ENCODE data around the gene TRIM46.
"Not testable (repeated sequence)": the region's sequence is repeated elsewhere in the genome, so short reads cannot be mapped to it uniquely, and the experiment has no call there.

Gene TRIM46

GRCh38 chr1:155202731-155203515, 29.3 kb downstream of the TRIM46 start:
- peaks cover 46% of the 10 kb centered on the region for H3K36me3 ChIP-seq (ENCODE audit: insufficient read depth, low read length)
- H3K9ac ChIP-seq (ENCODE audit: low read length), result no peak overlapping the region
- no peak overlapping the region for H3K27ac ChIP-seq (ENCODE audit: low read depth, low read length)

GRCh38 chr1:155205035-155205434, 31.4 kb downstream of the TRIM46 start:
- Histone ChIP-seq H3K27ac (ENCODE audit: low read depth, low read length) (no peak overlapping the region), H3K9me3 (ENCODE audit: low read length) (no peaks in the 10 kb centered on the region), H3K4me1 (ENCODE audit: insufficient read depth, low read length) (peaks cover 35% of the 10 kb centered on the region), H3K9ac (ENCODE audit: low read length) (no peak overlapping the region), H3K4me3 (ENCODE audit: low read depth in 1 of 2, low read length in 2 of 2) (no peak overlapping the region), H3K27me3 (ENCODE audit: control insufficient read depth in 1 of 2, insufficient read depth in 2 of 2, low read length in 2 of 2) (no peaks in the 10 kb centered on the region), H3K36me3 (ENCODE audit: insufficient read depth, low read length) (peaks cover 38% of the 10 kb centered on the region)

More at GRCh38 chr1:155202731-155203515, 29.3 kb downstream of the TRIM46 start:
- H3K4me1 ChIP-seq (ENCODE audit: insufficient read depth, low read length), result peaks cover 22% of the 10 kb centered on the region
- H3K9me3 ChIP-seq (ENCODE audit: low read length), result no peaks in the 10 kb centered on the region
- no peak overlapping the region for H3K4me3 ChIP-seq (ENCODE audit: low read depth in 1 of 2, low read length in 2 of 2)
- no peaks in the 10 kb centered on the region for H3K27me3 ChIP-seq (ENCODE audit: control insufficient read depth in 1 of 2, insufficient read depth in 2 of 2, low read length in 2 of 2)

GRCh38 chr1:155205969-155206593, 32.4 kb downstream of the TRIM46 start:
- Histone ChIP-seq H3K27me3 (ENCODE audit: control insufficient read depth in 1 of 2, insufficient read depth in 2 of 2, low read length in 2 of 2) (no peaks in the 10 kb centered on the region), H3K9me3 (ENCODE audit: low read length) (no peaks in the 10 kb centered on the region), H3K4me3 (ENCODE audit: low read depth in 1 of 2, low read length in 2 of 2) (no peak overlapping the region), H3K9ac (ENCODE audit: low read length) (no peak overlapping the region), H3K27ac (ENCODE audit: low read depth, low read length) (peak overlapping the region; percentile 15), H3K4me1 (ENCODE audit: insufficient read depth, low read length) (peaks cover 41% of the 10 kb centered on the region), H3K36me3 (ENCODE audit: insufficient read depth, low read length) (peaks cover 37% of the 10 kb centered on the region)

- peak overlapping the region; percentile 99 for H3K27ac ChIP-seq (ENCODE audit: low read depth, low read length)
- peak overlapping the region; percentile 94 for H3K9ac ChIP-seq (ENCODE audit: low read length)
- H3K27me3 ChIP-seq (ENCODE audit: control insufficient read depth in 1 of 2, insufficient read depth in 2 of 2, low read length in 2 of 2), result no peaks in the 10 kb centered on the region
- no peaks in the 10 kb centered on the region for H3K9me3 ChIP-seq (ENCODE audit: low read length)
- H3K36me3 ChIP-seq (ENCODE audit: insufficient read depth, low read length), result peaks cover 26% of the 10 kb centered on the region
- peak overlapping the region; percentile 49 to 99 for H3K4me3 ChIP-seq (ENCODE audit: low read depth in 1 of 2, low read length in 2 of 2)
- peaks cover 41% of the 10 kb centered on the region for H3K4me1 ChIP-seq (ENCODE audit: insufficient read depth, low read length)
Measured at GRCh38 chr1:155206891-155207805, 33.5 kb downstream of the TRIM46 start.

- Histone ChIP-seq H3K9me3 (ENCODE audit: low read length) (no peaks in the 10 kb centered on the region), H3K27ac (ENCODE audit: low read depth, low read length) (peak within 1 kb of the TSS; percentile 99), H3K27me3 (ENCODE audit: control insufficient read depth in 1 of 2, insufficient read depth in 2 of 2, low read length in 2 of 2) (no peaks in the 10 kb centered on the region), H3K4me3 (ENCODE audit: low read depth in 1 of 2, low read length in 2 of 2) (peak within 1 kb of the TSS; percentile 62 to 99), H3K36me3 (ENCODE audit: insufficient read depth, low read length) (peaks cover 18% of the 10 kb centered on the region), H3K4me1 (ENCODE audit: insufficient read depth, low read length) (peaks cover 41% of the 10 kb centered on the region), H3K9ac (ENCODE audit: low read length) (peak within 1 kb of the TSS; percentile 94)
Measured at GRCh38 chr1:155207806-155208540, 34.3 kb downstream of the TRIM46 start, which contains the start of gene THBS3. TSS of gene THBS3 (minus strand) at chr1:155207897. CDS start at chr1:155207876, 21 bp downstream.

GRCh38 chr1:155208541-155209311, 35.1 kb downstream of the TRIM46 start, which contains the start of gene MTX1:
TSS of gene MTX1 (plus strand) at chr1:155208695. CDS start at chr1:155208805, 110 bp downstream.
- peaks cover 41% of the 10 kb centered on the region for H3K4me1 ChIP-seq (ENCODE audit: insufficient read depth, low read length)
- H3K9ac ChIP-seq (ENCODE audit: low read length), result peak within 1 kb of the TSS; percentile 94
- peak within 1 kb of the TSS; percentile 99 for H3K27ac ChIP-seq (ENCODE audit: low read depth, low read length)
- no peaks in the 10 kb centered on the region for H3K9me3 ChIP-seq (ENCODE audit: low read length)
- no peaks in the 10 kb centered on the region for H3K27me3 ChIP-seq (ENCODE audit: control insufficient read depth in 1 of 2, insufficient read depth in 2 of 2, low read length in 2 of 2)
- peak within 1 kb of the TSS; percentile 62 to 99 for H3K4me3 ChIP-seq (ENCODE audit: low read depth in 1 of 2, low read length in 2 of 2)
- peaks cover 13% of the 10 kb centered on the region for H3K36me3 ChIP-seq (ENCODE audit: insufficient read depth, low read length)

GRCh38 chr1:155209312-155209721, 35.7 kb downstream of the TRIM46 start:
- peak overlapping the region; percentile 69 for H3K9ac ChIP-seq (ENCODE audit: low read length)
- peaks cover 13% of the 10 kb centered on the region for H3K36me3 ChIP-seq (ENCODE audit: insufficient read depth, low read length)
- peaks cover 41% of the 10 kb centered on the region for H3K4me1 ChIP-seq (ENCODE audit: insufficient read depth, low read length)
- no peaks in the 10 kb centered on the region for H3K27me3 ChIP-seq (ENCODE audit: control insufficient read depth in 1 of 2, insufficient read depth in 2 of 2, low read length in 2 of 2)
- peak overlapping the region; percentile 59 to 99 for H3K4me3 ChIP-seq (ENCODE audit: low read depth in 1 of 2, low read length in 2 of 2)
- H3K9me3 ChIP-seq (ENCODE audit: low read length), result no peaks in the 10 kb centered on the region
- H3K27ac ChIP-seq (ENCODE audit: low read depth, low read length), result peak overlapping the region; percentile 99

GRCh38 chr1:155210314-155211104, 36.9 kb downstream of the TRIM46 start:
- no peak overlapping the region for H3K27ac ChIP-seq (ENCODE audit: low read depth, low read length)
- H3K4me1 ChIP-seq (ENCODE audit: insufficient read depth, low read length), result peaks cover 41% of the 10 kb centered on the region
- no peak overlapping the region for H3K4me3 ChIP-seq (ENCODE audit: low read depth in 1 of 2, low read length in 2 of 2)

GRCh38 chr1:155211381-155212050, 37.9 kb downstream of the TRIM46 start:
- H3K9me3 ChIP-seq (ENCODE audit: low read length); H3K27ac ChIP-seq (ENCODE audit: low read depth, low read length); H3K27me3 ChIP-seq (ENCODE audit: control insufficient read depth in 1 of 2, insufficient read depth in 2 of 2, low read length in 2 of 2); H3K9ac ChIP-seq (ENCODE audit: low read length); H3K4me3 ChIP-seq (ENCODE audit: low read depth in 1 of 2, low read length in 2 of 2); H3K36me3 ChIP-seq (ENCODE audit: insufficient read depth, low read length): not testable (repeated sequence)
- H3K4me1 ChIP-seq (ENCODE audit: insufficient read depth, low read length), result peaks cover 33% of the 10 kb centered on the region

More at GRCh38 chr1:155210314-155211104, 36.9 kb downstream of the TRIM46 start:
- Histone ChIP-seq H3K9me3 (ENCODE audit: low read length) (no peaks in the 10 kb centered on the region), H3K9ac (ENCODE audit: low read length) (no peak overlapping the region), H3K27me3 (ENCODE audit: control insufficient read depth in 1 of 2, insufficient read depth in 2 of 2, low read length in 2 of 2) (no peaks in the 10 kb centered on the region), H3K36me3 (ENCODE audit: insufficient read depth, low read length) (peaks cover 9% of the 10 kb centered on the region)

Data from muscle layer of colon (tissue), 2 donors.